ENCODE data around the gene NKX6-1. TPM values are rescaled to one million over a fixed set of nuclear protein-coding genes. Genes with fewer than 3 reads are reported as not detected.

NKX6-1 gene
- total RNA-seq, 4 donors from 2014 or later = 0.14 TPM; not detected in 3

DNA sequence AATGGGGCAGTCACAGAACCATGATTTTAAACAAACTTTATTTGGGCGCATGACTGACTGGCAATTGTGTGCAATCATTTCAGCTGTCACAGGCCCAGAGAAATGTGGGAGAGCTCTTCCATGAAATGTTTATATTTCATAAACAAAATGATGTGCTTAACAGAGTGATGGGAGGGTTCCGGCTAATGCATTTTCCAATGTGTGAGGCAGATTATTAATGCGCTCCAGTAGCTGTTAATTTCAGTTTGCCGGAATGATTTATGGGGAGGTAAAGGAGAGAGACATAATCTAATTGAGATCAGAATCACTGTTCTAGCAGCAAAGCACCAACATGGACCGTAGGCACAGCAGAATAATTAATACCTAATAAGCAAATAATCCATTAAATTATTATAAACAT is 55.6 kb downstream of the NKX6-1 start:
- 65 to 74% methylated on average over 5 of the region's 5 CpGs for WGBS, 2 donors (ENCODE audit: low coverage in 1 of 2)
- H3K4me1 ChIP-seq = no peaks in the 10 kb centered on the region
- TF ChIP-seq POLR2A (IDR thresholded peaks at IDR 0.05) = no peak
- TF ChIP-seq, protein P1, sequence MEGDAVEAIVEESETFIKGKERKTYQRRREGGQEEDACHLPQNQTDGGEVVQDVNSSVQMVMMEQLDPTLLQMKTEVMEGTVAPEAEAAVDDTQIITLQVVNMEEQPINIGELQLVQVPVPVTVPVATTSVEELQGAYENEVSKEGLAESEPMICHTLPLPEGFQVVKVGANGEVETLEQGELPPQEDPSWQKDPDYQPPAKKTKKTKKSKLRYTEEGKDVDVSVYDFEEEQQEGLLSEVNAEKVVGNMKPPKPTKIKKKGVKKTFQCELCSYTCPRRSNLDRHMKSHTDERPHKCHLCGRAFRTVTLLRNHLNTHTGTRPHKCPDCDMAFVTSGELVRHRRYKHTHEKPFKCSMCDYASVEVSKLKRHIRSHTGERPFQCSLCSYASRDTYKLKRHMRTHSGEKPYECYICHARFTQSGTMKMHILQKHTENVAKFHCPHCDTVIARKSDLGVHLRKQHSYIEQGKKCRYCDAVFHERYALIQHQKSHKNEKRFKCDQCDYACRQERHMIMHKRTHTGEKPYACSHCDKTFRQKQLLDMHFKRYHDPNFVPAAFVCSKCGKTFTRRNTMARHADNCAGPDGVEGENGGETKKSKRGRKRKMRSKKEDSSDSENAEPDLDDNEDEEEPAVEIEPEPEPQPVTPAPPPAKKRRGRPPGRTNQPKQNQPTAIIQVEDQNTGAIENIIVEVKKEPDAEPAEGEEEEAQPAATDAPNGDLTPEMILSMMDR (IDR thresholded peaks at IDR 0.05) = no peak
- no peak for TF ChIP-seq EP300 (IDR thresholded peaks at IDR 0.05; ENCODE audit: low read depth)
- TF ChIP-seq POLR2AphosphoS5 (IDR thresholded peaks at IDR 0.05) = no peak
- H3K9me3 ChIP-seq = no peaks in the 10 kb centered on the region
- H3K36me3 ChIP-seq = no peaks in the 10 kb centered on the region
- in situ Hi-C loops (cut with MboI; ENCODE audit: low pct_ligation_motif_present in 1 of 4, low pct_unique_long_range_greater_than_20kb in 1 of 4, low sequenced_read_pairs in 3 of 4) (no loop called here), intact Hi-C loops (cut with DNase I; ENCODE audit: low total_unique reads) (no loop called here)
- no peak for DNase-seq
- H3K4me3 ChIP-seq = no peak overlapping the region
- peaks cover 5% of the 10 kb centered on the region for H3K27me3 ChIP-seq
- no peak overlapping the region for H3K27ac ChIP-seq

DNA sequence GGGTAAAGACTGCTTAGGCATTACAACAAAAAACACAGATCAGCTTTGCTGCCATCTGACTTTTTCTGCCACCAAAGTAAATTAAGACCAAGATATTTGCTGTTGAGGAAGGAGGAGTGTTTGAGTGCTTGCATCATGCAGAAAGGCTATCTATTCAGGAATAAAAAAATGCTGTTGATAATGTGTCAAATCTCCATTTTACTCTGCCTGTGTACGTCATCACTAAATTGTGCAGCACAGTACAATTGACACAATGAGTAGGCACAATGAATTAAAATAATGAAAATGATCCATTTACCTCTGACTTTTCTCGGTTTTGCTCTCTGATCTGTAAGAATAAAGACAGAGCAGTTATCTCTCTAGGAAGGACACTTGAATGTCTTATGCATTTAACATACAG is 56.3 kb downstream of the NKX6-1 start:
- H3K9me3 ChIP-seq = no peaks in the 10 kb centered on the region
- in situ Hi-C loops (cut with MboI; ENCODE audit: low pct_ligation_motif_present in 1 of 4, low pct_unique_long_range_greater_than_20kb in 1 of 4, low sequenced_read_pairs in 3 of 4) = no loop called here
- H3K27me3 ChIP-seq = peaks cover 5% of the 10 kb centered on the region
- no peaks in the 10 kb centered on the region for H3K36me3 ChIP-seq
- H3K27ac ChIP-seq = no peak overlapping the region
- TF ChIP-seq POLR2A (IDR thresholded peaks at IDR 0.05) (no peak), EP300 (IDR thresholded peaks at IDR 0.05; ENCODE audit: low read depth) (no peak), POLR2AphosphoS5 (IDR thresholded peaks at IDR 0.05) (no peak)
- TF ChIP-seq, protein P1 (IDR thresholded peaks at IDR 0.05) = no peak
- no peak for DNase-seq
- 65 to 82% methylated on average over 2 of the region's 2 CpGs for WGBS, 2 donors (ENCODE audit: low coverage in 1 of 2)
- no peaks in the 10 kb centered on the region for H3K4me1 ChIP-seq
- intact Hi-C loops (cut with DNase I; ENCODE audit: low total_unique reads) = no loop called here
- H3K4me3 ChIP-seq = no peak overlapping the region

Small RNA genes lying within 50 kb of the gene (small RNA-seq; reads per million reads assigned to genes)
- 0 reads per million in 4 donors for gene RPL3P13

Other genes starting within 250 kb of the NKX6-1 start
- gene CDS1, start 83.8 kb upstream of the NKX6-1 start, total RNA-seq = 10 to 100 TPM; 21.6 to 44.0 (median 34.5) TPM